Memory B cell (primary cell): ENCODE measurements around the gene GSE1.

ENCODE experiments used
- ATAC-seq: fragments of 150-1000 bp; cut with Tn5 transposase; 2 replicates; pipeline ENCODE4 v1.10.0; 2021; ENCODE audit warnings: low read depth, mild to moderate bottlenecking, moderate library complexity
- DNase-seq, 2 donors: peaks; one replicate each; pipeline ENCODE4 v3.0.0; 2022; ENCODE audit warnings: low spot score in 2 of 2
- H3K27ac Mint-ChIP-seq: one replicate; pipeline ENCODE4 v1.8.0; 2022; ENCODE audit warnings: mild to moderate bottlenecking, moderate library complexity, mixed read lengths
- H3K27me3 Mint-ChIP-seq: one replicate; pipeline ENCODE4 v1.8.0; 2022; ENCODE audit warnings: mixed read lengths
- H3K36me3 Mint-ChIP-seq: one replicate; pipeline ENCODE4 v1.8.0; 2022; ENCODE audit warnings: mild to moderate bottlenecking, mixed read lengths
- H3K4me1 Mint-ChIP-seq: one replicate; pipeline ENCODE4 v1.8.0; 2022; ENCODE audit warnings: mixed read lengths
- H3K4me3 Mint-ChIP-seq: one replicate; pipeline ENCODE4 v1.8.0; 2022; ENCODE audit warnings: mild to moderate bottlenecking, moderate library complexity, mixed read lengths
- H3K9me3 Mint-ChIP-seq: one replicate; pipeline ENCODE4 v1.8.0; 2022; ENCODE audit warnings: mixed read lengths

Gene GSE1

GRCh38 chr16:85580684-85581083 is 32.4 kb upstream of the GSE1 start:
- H3K27ac Mint-ChIP-seq, result no peak overlapping the region
- peaks cover 4% of the 10 kb centered on the region for H3K36me3 Mint-ChIP-seq
- H3K4me1 Mint-ChIP-seq, result peaks cover 22% of the 10 kb centered on the region
- no peaks in the 10 kb centered on the region for H3K9me3 Mint-ChIP-seq
- H3K27me3 Mint-ChIP-seq, result no peaks in the 10 kb centered on the region
- ATAC-seq, result no peak
- DNase-seq, result no peak
- no peak overlapping the region for H3K4me3 Mint-ChIP-seq

GRCh38 chr16:85582229-85582991 is 30.7 kb upstream of the GSE1 start:
- Mint-ChIP-seq H3K27ac (no peak overlapping the region), H3K4me3 (no peak overlapping the region), H3K4me1 (peaks cover 25% of the 10 kb centered on the region), H3K9me3 (no peaks in the 10 kb centered on the region), H3K36me3 (peaks cover 5% of the 10 kb centered on the region), H3K27me3 (no peaks in the 10 kb centered on the region)
- DNase-seq, result no peak
- ATAC-seq, result no peak

- Mint-ChIP-seq H3K9me3 (no peaks in the 10 kb centered on the region), H3K27ac (no peak overlapping the region), H3K4me3 (no peak overlapping the region), H3K36me3 (peaks cover 5% of the 10 kb centered on the region), H3K4me1 (peaks cover 21% of the 10 kb centered on the region), H3K27me3 (no peaks in the 10 kb centered on the region)
- ATAC-seq (no peak), DNase-seq (no peak)
Observed at GRCh38 chr16:85583491-85584181, 29.5 kb upstream of the GSE1 start.

- H3K27me3 Mint-ChIP-seq, result no peaks in the 10 kb centered on the region
- no peaks in the 10 kb centered on the region for H3K9me3 Mint-ChIP-seq
- DNase-seq, result no peak
- ATAC-seq, result no peak
- H3K4me1 Mint-ChIP-seq, result peaks cover 19% of the 10 kb centered on the region
- peaks cover 5% of the 10 kb centered on the region for H3K36me3 Mint-ChIP-seq
- no peak overlapping the region for H3K4me3 Mint-ChIP-seq
- H3K27ac Mint-ChIP-seq, result no peak overlapping the region
Observed at GRCh38 chr16:85584267-85584666, 28.9 kb upstream of the GSE1 start.

- Mint-ChIP-seq H3K27me3 (no peaks in the 10 kb centered on the region), H3K36me3 (peaks cover 4% of the 10 kb centered on the region), H3K9me3 (no peaks in the 10 kb centered on the region), H3K4me3 (no peak overlapping the region), H3K4me1 (peaks cover 16% of the 10 kb centered on the region), H3K27ac (no peak overlapping the region)
- no peak for ATAC-seq
- no peak for DNase-seq
Observed at GRCh38 chr16:85584819-85585282, 28.3 kb upstream of the GSE1 start.

GRCh38 chr16:85585711-85586110 is 27.4 kb upstream of the GSE1 start:
- peaks cover 13% of the 10 kb centered on the region for H3K4me1 Mint-ChIP-seq
- no peaks in the 10 kb centered on the region for H3K9me3 Mint-ChIP-seq
- H3K36me3 Mint-ChIP-seq, result peaks cover 2% of the 10 kb centered on the region
- no peak for DNase-seq
- H3K27ac Mint-ChIP-seq, result no peak overlapping the region
- no peak overlapping the region for H3K4me3 Mint-ChIP-seq
- no peak for ATAC-seq
- no peaks in the 10 kb centered on the region for H3K27me3 Mint-ChIP-seq

- Mint-ChIP-seq H3K36me3 (peaks cover 2% of the 10 kb centered on the region), H3K4me1 (peaks cover 13% of the 10 kb centered on the region), H3K27me3 (no peaks in the 10 kb centered on the region), H3K9me3 (no peaks in the 10 kb centered on the region), H3K27ac (no peak overlapping the region), H3K4me3 (no peak overlapping the region)
- DNase-seq, result no peak
- ATAC-seq, result no peak
Observed at GRCh38 chr16:85586380-85587104, 26.6 kb upstream of the GSE1 start.

- no peak for ATAC-seq
- Mint-ChIP-seq H3K27ac (no peak overlapping the region), H3K4me3 (no peak overlapping the region), H3K27me3 (no peaks in the 10 kb centered on the region), H3K36me3 (peaks cover 2% of the 10 kb centered on the region), H3K9me3 (no peaks in the 10 kb centered on the region), H3K4me1 (peaks cover 11% of the 10 kb centered on the region)
- DNase-seq, result no peak
Observed at GRCh38 chr16:85587762-85588556, 25.2 kb upstream of the GSE1 start.

- H3K4me1 Mint-ChIP-seq, result peaks cover 6% of the 10 kb centered on the region
- no peaks in the 10 kb centered on the region for H3K27me3 Mint-ChIP-seq
- no peak overlapping the region for H3K4me3 Mint-ChIP-seq
- H3K9me3 Mint-ChIP-seq, result no peaks in the 10 kb centered on the region
- H3K27ac Mint-ChIP-seq, result no peak overlapping the region
- DNase-seq, result no peak
- peaks cover 2% of the 10 kb centered on the region for H3K36me3 Mint-ChIP-seq
- ATAC-seq, result no peak
Observed at GRCh38 chr16:85588562-85589503, 24.3 kb upstream of the GSE1 start.

GRCh38 chr16:85589688-85590505 is 23.2 kb upstream of the GSE1 start:
- H3K27me3 Mint-ChIP-seq, result no peaks in the 10 kb centered on the region
- H3K4me1 Mint-ChIP-seq, result peaks cover 10% of the 10 kb centered on the region
- H3K9me3 Mint-ChIP-seq, result no peaks in the 10 kb centered on the region
- ATAC-seq, result no peak
- H3K27ac Mint-ChIP-seq, result no peak overlapping the region
- H3K36me3 Mint-ChIP-seq, result peaks cover 3% of the 10 kb centered on the region
- H3K4me3 Mint-ChIP-seq, result no peak overlapping the region
- DNase-seq, result no peak

GRCh38 chr16:85590506-85590832 is 22.7 kb upstream of the GSE1 start:
- H3K27me3 Mint-ChIP-seq, result no peaks in the 10 kb centered on the region
- peaks cover 13% of the 10 kb centered on the region for H3K4me1 Mint-ChIP-seq
- H3K27ac Mint-ChIP-seq, result no peak overlapping the region
- H3K36me3 Mint-ChIP-seq, result peaks cover 5% of the 10 kb centered on the region
- no peaks in the 10 kb centered on the region for H3K9me3 Mint-ChIP-seq
- no peak for ATAC-seq
- H3K4me3 Mint-ChIP-seq, result no peak overlapping the region
- DNase-seq, result no peak

GRCh38 chr16:85591381-85591780 is 21.7 kb upstream of the GSE1 start:
- Mint-ChIP-seq H3K4me3 (no peak overlapping the region), H3K27ac (no peak overlapping the region), H3K27me3 (no peaks in the 10 kb centered on the region), H3K9me3 (no peaks in the 10 kb centered on the region), H3K36me3 (peaks cover 11% of the 10 kb centered on the region), H3K4me1 (peaks cover 22% of the 10 kb centered on the region)
- DNase-seq (no peak), ATAC-seq (no peak)
